GM10847 (cell line): Measurements from ENCODE around the gene NR6A1.

ENCODE experiments used
- POLR2A ChIP-seq: IDR thresholded peaks from 2 replicates; pipeline ENCODE4 v1.6.1; 2011; ENCODE audit not compliant: insufficient read length; ENCODE audit errors: extremely low read depth

NR6A1 gene

DNA sequence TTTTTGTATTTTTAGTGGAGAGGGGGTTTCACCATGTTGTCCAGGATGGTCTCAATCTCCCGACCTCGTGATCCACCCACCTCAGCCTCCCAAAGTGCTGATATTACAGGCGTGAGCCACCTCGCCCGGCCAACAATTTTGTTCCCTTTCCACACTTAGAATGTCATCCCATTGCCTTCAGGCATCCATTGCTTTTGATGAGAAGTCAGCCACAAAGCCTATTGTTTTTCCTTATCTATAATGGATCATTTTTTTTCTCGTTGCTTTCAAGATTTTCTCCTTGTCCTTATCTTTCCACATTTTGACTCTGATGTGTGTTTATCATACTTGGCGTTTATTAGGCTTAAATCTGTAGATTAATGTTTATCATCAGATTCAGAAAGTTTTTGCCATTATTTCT lies 64.4 kb downstream of the NR6A1 start:
- no peak for TF ChIP-seq POLR2A

DNA sequence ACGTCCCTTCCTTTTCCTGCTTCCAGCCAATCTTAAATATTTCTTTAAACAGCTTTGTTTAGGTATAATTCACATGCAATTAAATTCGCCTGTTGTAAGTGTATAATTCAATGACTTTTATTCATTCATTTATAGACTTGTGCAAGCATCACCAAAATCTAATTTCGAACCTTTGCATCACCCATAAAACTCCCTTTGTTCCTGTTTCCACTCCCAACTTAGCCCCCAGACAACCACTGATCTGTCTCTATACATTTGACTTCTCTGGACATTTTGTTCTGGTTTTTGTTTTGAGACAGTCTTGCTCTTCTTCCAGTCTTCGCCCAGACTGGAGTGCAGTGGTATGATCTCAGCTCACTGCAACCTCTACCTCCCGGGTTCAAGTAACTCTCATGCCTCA lies 71.5 kb downstream of the NR6A1 start:
- TF ChIP-seq POLR2A = no peak

DNA sequence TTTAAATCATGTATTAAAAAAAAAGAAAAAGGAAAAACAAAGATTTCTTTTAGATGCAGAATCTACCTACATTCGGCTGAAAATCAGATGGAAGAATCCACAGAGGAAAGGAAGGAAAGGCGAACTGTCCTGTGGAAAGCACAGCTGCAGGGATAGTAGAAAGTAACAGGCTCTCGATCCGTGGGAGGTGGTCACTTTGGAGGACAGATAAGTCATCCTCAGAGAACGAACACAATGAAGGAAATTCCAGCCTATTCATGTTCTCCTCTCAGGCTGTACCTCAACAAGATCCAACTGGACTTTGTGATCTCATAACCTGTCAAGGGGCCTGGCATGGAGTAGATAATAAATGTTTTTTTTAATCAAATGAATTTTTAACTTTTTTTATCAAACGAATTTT lies 72.8 kb downstream of the NR6A1 start:
- no peak for TF ChIP-seq POLR2A

DNA sequence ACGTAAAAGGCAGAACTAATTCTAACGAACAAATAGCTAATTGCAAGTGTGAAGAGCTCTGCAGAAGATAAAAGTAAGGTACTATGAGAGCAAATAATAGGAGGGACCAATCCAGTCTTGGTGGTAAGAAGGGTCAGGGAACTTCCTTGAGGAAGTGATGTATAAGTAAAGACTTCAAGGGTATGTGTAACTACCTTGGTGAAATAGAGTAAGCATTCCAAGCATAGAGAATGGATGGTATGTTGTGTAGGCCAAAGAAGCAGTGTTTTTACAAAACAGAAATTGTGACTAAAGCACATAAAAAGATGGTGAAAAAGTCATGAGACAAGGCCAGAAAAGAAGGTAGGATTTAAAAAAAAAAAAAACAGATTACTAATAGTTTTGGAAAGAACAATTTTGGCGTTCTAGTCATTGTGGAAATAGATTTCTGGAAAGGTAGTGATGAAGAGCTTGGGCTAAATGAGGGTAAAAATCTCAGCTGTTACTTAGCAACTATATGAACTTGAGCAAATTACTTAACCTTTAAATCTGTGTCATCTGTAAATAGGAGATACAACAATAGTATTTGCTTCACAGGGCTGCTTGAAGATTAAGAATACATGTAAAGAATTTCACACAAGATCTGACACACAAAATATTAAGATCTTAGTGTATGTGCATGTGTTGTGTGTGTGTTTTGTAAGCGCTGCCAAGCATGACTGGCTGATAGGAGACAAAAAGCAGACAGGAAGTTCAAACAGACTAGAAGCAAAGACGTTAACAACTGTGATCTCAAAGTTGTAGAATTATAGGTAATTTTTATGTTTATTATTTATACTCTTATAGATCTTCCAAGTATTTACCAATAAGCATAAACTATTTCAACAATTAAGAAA lies 73.5 kb downstream of the NR6A1 start:
- no peak for TF ChIP-seq POLR2A

DNA sequence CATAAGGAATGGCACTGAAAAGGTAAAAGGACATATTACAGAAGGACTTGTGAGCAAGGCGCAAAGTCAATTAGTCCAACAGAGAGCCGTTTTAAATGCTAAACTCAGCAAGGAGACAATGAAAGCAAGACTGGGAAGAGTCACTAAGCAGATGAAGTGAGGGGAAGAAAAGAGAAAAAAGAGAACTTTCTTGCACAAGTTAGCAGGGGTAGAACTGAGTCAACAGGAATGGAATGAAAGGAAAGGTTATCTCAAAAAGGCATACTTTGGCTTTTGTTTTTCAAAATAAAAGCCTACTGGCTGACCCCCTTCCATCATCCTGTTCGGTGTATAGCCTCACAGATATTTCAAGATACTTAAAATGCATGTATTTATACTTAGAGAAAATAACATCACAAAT lies 75.0 kb downstream of the NR6A1 start:
- no peak for TF ChIP-seq POLR2A

DNA sequence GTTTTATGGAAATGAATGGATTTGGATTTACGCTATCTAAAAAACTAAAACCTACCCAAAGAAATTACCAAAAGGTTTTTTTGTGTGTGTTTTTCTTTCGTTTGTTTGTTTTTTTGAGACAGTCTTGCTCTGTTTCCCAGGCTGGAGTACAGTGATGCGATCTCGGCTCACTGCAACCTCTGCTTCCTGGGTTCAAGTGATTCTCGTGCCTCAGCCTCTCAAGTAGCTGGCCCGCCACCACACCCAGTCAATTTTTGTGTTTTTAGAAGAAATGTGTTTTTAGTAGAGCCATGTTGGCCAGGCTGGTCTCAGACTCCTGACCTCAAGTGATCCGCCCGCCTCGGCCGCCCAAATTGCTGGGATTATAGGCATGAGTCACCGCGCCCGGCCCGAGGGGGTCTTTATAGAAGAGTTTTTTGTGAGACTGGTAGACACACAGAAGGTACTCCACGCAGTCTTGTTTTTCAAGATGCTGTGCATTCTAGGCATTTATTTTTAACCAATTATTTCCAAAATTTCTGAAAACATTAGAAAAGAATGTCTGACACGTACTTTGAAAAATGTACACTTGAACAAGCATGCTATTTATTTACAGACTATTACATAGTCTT lies 75.7 kb downstream of the NR6A1 start:
- TF ChIP-seq POLR2A = no peak

DNA sequence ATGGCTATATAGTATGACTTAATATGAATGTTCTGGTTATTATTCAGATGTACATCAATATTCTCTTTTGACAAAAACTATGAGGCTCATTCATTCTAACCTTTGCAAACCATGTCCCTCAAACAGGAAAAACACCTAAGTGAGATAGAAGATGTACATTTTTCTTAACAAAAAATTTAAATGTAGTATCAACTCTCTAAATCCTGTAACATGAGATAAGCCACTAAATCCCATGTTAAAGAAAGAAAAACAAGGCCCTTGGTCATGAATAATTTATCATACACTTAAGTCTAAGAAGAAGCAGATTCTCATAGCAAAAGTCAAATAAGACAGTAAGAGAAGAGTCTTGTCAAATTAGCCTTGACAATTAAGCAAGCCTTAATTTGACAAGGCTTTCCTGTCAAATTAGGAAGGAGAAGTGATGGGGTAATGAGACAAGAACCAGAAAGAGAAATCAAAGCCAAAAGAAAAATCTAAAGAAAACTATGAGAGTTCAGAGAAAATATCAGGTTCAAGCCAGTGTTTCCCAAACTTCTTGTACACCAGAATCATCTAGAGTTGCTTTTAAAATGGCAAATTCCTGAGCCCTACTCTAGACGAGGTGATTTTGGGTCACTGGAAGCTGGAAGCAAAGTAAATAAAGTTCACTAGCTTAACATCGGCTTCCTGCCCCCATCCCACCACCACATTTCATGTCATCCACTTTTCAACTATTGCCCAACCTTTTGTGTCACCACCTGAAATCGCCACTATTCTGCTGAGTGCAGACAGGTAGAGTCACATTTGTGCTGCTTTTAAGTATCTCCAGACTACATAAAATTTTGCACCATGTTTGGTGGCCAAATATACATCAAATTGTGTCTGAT lies 76.5 kb downstream of the NR6A1 start:
- no peak for TF ChIP-seq POLR2A

DNA sequence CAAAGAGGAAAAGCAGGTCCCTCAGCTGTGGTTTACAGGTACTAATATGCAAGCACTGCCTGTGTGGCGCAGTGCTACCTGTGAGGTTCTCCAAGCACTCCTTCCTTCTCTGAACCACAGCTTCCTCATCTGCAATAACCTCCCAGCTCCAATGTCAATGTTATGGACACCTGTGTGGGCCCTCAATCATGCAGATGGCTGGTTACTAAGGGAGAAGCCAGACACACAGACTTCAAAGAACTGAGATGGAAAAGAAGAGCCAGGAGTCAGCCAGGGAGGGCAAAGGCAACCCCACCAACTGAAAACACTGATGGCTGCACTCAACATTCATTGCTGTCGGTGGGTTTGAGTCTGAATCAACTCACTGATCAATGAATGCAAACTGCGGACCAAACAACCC lies 77.7 kb downstream of the NR6A1 start:
- TF ChIP-seq POLR2A = no peak

DNA sequence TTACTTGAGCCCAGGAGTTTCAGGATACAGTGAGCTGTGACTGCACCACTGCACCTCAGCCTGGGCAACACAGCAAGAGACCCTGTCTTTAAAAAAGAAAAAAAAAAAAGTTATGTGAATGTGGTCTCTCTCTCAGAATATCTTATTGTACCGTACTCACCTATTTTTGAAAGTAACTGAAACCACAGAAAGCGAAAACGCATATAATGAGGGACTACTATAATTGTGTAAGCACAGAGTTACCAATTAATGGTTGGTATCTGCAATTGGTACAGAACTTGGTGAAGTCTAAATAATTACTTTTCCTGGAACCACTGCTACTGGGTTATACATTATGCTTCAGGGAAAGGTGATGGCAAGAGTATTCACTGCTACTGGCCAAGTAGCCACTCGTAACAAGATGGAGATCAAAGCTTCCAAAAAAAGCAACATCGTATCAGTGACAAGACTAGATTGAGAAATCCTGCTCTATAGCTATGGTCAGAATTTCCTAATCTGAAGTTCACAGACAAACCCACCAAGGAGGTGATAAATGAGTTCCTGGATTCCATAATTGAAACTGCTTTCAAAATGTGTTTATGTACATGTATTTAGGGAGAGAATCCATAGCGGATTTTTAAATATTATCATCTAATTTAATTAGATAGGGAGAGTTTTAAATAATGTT lies 82.7 kb downstream of the NR6A1 start:
- TF ChIP-seq POLR2A = no peak

DNA sequence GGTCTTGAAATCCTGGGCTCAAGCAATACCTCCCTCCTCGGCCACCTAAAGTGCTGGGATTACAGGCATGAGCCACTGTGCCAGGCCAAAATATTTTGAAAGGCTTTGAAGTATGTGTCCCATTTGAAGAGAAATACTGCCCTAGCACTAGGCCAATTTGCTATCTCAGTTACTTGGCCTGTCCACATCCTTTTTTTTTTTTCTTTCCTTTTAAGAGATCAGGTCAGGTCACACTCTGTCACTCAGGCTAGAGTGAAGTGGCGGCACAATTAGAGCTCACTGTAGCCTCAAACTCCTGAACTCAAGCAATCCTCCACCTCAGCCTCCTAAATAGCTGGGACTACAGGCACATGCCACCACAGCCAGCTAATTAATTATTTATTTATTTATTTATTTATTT lies 84.2 kb downstream of the NR6A1 start:
- no peak for TF ChIP-seq POLR2A

DNA sequence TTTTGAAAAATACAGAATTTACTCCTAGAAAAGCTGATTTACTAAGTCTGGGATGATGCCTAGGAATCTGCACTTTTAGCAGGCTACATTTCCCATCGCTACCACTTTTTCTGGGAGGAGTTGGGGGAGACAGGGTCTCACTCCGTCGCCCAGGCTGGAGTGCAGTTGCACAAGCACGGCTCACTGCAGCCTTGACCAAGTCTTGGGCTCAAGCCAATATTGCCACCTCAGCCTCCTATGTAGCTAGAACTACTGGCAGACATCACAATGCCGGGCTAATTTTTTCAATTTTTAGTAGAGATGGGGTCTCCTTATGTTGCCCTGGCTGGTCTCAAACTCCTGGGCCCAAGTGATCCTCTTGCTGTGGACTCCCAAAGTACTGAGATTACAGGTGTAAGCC lies 85.9 kb downstream of the NR6A1 start:
- no peak for TF ChIP-seq POLR2A

DNA sequence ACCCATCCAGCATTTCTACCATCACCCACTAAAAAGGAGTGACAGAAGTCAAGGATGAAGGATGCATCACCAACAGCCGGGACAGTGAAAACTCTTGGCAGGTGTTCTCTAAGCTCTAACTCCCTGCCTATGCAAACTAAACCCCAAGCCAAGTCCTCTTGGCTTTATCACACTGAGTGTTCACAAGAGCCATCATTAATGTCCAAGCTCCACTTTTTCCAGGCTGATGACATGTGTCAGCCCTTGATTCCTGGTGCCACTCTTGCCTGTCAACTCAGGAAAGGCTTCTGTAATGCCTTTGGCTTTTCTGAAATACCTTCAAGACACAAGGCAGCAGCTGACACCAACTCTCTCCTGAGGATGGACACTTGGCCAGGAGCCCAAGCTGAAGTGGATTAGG lies 86.9 kb downstream of the NR6A1 start:
- TF ChIP-seq POLR2A = no peak

DNA sequence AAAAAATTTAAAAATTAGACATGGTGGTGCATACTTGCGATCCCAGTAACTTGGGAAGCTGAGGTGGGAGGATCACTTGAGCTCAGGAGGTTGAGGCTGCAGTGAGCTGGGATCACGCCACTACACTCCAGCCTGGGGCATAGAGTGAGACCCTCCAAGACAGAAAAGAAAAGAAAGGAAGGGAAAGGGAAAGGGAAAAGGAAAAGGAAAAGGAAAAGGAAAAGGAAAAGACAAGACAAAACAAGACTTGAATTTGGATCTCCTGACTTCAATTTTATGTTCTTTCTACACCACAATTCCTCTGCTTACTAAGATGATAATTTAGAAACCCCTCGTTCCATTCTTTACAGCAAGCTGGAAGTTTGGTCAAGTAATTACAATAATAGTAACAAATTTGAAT lies 88.1 kb downstream of the NR6A1 start:
- no peak for TF ChIP-seq POLR2A

DNA sequence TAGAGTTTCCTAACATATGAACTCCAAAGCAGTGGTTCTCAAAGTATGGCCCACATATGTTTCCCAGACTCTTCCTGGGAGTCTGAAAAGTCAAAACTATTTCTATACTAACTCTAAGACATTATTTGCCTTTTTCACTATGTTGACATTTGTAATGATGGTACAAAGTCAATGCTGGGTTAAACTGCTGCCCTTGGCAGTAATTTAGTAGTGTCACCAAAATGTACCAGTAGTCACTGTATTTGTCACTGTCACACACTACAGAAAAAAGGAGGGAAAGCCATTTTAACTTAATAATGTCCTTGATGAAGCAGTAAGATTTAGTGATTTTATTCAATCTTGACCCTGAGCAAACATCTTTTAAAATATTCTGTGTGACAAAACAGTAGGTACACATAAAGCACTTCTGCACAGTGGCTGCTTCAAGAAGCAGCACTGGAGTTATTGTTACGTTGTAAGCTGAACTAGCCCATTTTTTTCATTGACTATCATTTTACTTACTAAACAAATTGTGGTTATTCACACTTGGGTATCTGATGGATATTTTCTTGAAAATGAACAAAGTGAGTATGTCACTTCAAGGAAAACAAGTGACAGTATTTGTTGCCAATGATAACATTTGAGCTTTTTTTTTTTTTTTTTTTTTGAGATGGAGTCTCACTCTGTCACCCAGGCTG lies 90.3 kb downstream of the NR6A1 start:
- TF ChIP-seq POLR2A = no peak

DNA sequence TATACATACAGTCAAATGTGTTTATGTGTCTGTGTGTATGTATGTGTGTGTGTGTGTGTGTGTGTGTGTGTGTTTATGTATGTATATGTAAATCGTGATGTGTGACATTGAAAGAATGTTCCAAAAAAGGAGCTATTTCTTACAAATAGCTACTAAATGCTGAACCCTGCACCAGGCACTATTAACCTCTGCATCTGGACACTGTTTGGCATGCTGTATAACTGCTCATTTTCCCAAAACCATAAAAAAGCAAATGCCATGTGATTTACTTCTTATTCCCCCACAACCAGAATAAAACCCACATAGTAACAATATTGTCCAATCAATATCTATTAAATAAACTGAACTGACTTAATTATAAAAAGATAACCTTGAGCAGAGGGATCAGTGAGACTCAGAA lies 91.1 kb downstream of the NR6A1 start:
- no peak for TF ChIP-seq POLR2A
